HUES48 (cell line): ENCODE data around the gene PDE11A.

Source experiments
- H3K27ac ChIP-seq: one replicate; pipeline ENCODE4 v1.7.0; 2013; ENCODE audit warnings: low read depth, low read length, inconsistent platforms
- H3K27me3 ChIP-seq: 2 replicates; pipeline ENCODE4 v1.6.1; 2013; ENCODE audit warnings: mild to moderate bottlenecking, low read length; ENCODE audit not compliant: control insufficient read depth, insufficient read depth
- H3K36me3 ChIP-seq: 2 replicates; pipeline ENCODE4 v1.6.1; 2013; ENCODE audit warnings: low read length; ENCODE audit not compliant: control insufficient read depth, insufficient read depth
- H3K4me1 ChIP-seq: 2 replicates; pipeline ENCODE4 v1.6.1; 2013; ENCODE audit warnings: mild to moderate bottlenecking, low read length; ENCODE audit not compliant: control insufficient read depth, insufficient read depth
- H3K4me3 ChIP-seq: 2 replicates; pipeline ENCODE4 v1.5.1; 2013; ENCODE audit warnings: mild to moderate bottlenecking, low read depth, low read length
- H3K9ac ChIP-seq: 2 replicates; pipeline ENCODE4 v1.6.1; 2013; ENCODE audit warnings: mild to moderate bottlenecking, low read depth, low read length, moderate library complexity
- H3K9me3 ChIP-seq: 2 replicates; pipeline ENCODE4 v1.6.1; 2013; ENCODE audit warnings: low read length; ENCODE audit not compliant: control insufficient read depth, insufficient read depth

PDE11A gene

GRCh38 chr2:177738461-177739235 is 333.9 kb downstream of the PDE11A start:
- H3K27me3 ChIP-seq, result peaks cover 68% of the 10 kb centered on the region
- no peak overlapping the region for H3K27ac ChIP-seq
- no peak overlapping the region for H3K4me3 ChIP-seq

DNA sequence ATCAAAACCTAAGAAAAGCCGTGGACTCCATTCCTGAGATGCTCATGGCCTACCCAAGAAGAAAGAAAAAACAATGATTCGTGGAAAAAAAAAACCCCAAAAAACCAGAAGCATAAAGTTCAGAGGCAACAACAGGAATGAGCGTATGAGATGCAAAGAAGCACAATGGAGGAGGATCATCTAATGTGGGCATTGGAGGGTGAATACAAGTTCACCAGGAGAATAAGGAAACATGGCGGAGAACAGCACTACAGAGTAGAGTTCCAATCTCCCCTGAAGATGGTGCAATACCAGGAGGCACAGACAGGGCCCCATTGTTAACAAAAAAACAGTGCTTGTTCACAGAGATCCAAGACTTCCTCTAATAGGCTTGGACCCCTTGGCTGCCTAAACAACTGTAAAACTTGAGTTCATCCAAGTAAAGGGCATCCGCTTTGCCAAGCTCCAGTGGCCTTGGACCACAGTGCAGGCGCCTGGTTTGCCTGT is 337.2 kb downstream of the PDE11A start:
- Histone ChIP-seq H3K4me3 (no peak overlapping the region), H3K36me3 (no peaks in the 10 kb centered on the region), H3K9ac (no peak overlapping the region), H3K27me3 (peaks cover 81% of the 10 kb centered on the region), H3K4me1 (peaks cover 15% of the 10 kb centered on the region), H3K27ac (no peak overlapping the region), H3K9me3 (no peaks in the 10 kb centered on the region)

More at GRCh38 chr2:177738461-177739235, 333.9 kb downstream of the PDE11A start:
- H3K4me1 ChIP-seq, result no peaks in the 10 kb centered on the region
- no peak overlapping the region for H3K9ac ChIP-seq
- H3K9me3 ChIP-seq, result no peaks in the 10 kb centered on the region
- H3K36me3 ChIP-seq, result no peaks in the 10 kb centered on the region

DNA sequence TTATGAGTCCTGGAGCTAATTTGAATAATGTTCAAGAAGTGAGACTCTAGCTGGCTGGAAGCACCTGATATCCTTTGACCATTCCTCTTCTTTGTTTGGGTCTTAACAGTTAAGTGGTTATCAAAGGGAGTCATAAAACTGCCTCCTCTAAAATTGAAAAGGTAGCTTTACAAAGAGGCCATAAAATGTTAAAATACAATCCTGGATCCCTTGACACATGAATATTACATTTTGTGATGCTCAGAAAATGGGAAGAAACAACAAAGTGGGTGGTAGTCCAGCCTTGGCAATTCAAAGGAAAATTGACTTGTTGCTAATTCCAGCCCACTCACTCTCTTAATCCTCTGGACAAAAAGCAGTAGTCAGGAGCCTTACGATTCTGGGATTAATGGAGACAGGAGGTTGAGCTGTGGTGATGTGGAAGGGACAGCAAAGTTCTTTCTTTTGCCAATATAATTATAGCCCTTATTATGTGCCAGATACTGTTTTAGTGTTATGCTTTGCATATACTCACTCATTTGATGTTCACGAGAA is 339.2 kb downstream of the PDE11A start:
- Histone ChIP-seq H3K36me3 (no peaks in the 10 kb centered on the region), H3K27me3 (peaks cover 84% of the 10 kb centered on the region), H3K4me3 (no peak overlapping the region), H3K4me1 (peaks cover 15% of the 10 kb centered on the region), H3K9ac (no peak overlapping the region), H3K9me3 (no peaks in the 10 kb centered on the region), H3K27ac (no peak overlapping the region)

- H3K9ac ChIP-seq, result no peak overlapping the region
- H3K4me1 ChIP-seq, result peaks cover 15% of the 10 kb centered on the region
- no peak overlapping the region for H3K4me3 ChIP-seq
- H3K27ac ChIP-seq, result no peak overlapping the region
- peaks cover 95% of the 10 kb centered on the region for H3K27me3 ChIP-seq
- H3K9me3 ChIP-seq, result no peaks in the 10 kb centered on the region
- no peaks in the 10 kb centered on the region for H3K36me3 ChIP-seq
These were observed 341.2 kb downstream of the PDE11A start for GRCh38 chr2:177731384-177731783.

GRCh38 chr2:177730792-177731191 is 341.8 kb downstream of the PDE11A start:
- Histone ChIP-seq H3K9ac (no peak overlapping the region), H3K4me3 (no peak overlapping the region), H3K4me1 (peaks cover 15% of the 10 kb centered on the region), H3K27ac (no peak overlapping the region), H3K9me3 (no peaks in the 10 kb centered on the region), H3K36me3 (no peaks in the 10 kb centered on the region), H3K27me3 (peaks cover 100% of the 10 kb centered on the region)

GRCh38 chr2:177730363-177730762 is 342.2 kb downstream of the PDE11A start:
- no peaks in the 10 kb centered on the region for H3K36me3 ChIP-seq

GRCh38 chr2:177728920-177729319 is 343.7 kb downstream of the PDE11A start:
- peaks cover 88% of the 10 kb centered on the region for H3K27me3 ChIP-seq
- H3K27ac ChIP-seq, result no peak overlapping the region
- H3K9me3 ChIP-seq, result no peaks in the 10 kb centered on the region
- no peak overlapping the region for H3K9ac ChIP-seq
- no peaks in the 10 kb centered on the region for H3K36me3 ChIP-seq
- H3K4me3 ChIP-seq, result no peak overlapping the region
- peaks cover 19% of the 10 kb centered on the region for H3K4me1 ChIP-seq

More at GRCh38 chr2:177730363-177730762, 342.2 kb downstream of the PDE11A start:
- Histone ChIP-seq H3K4me1 (peaks cover 15% of the 10 kb centered on the region), H3K9ac (no peak overlapping the region), H3K27me3 (peaks cover 100% of the 10 kb centered on the region), H3K27ac (no peak overlapping the region), H3K9me3 (no peaks in the 10 kb centered on the region), H3K4me3 (no peak overlapping the region)

DNA sequence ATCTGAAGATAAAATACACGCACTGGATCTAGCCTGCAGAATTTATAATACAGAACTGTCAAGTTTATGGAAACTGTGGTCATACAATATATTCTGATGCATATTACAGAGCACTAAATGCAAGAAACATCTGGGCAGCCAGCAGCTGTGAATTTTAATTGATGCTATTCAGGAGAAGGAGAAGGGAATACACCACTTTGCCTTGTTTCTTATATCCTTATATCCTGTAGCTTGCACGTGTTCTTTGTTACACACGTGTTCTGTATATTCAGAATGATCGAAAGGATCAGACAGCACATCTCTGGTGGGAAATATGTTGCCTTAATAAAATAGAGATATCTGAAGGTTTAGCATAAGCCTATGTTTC is 344.2 kb downstream of the PDE11A start:
- Histone ChIP-seq H3K4me3 (no peak overlapping the region), H3K27me3 (peaks cover 83% of the 10 kb centered on the region)

DNA sequence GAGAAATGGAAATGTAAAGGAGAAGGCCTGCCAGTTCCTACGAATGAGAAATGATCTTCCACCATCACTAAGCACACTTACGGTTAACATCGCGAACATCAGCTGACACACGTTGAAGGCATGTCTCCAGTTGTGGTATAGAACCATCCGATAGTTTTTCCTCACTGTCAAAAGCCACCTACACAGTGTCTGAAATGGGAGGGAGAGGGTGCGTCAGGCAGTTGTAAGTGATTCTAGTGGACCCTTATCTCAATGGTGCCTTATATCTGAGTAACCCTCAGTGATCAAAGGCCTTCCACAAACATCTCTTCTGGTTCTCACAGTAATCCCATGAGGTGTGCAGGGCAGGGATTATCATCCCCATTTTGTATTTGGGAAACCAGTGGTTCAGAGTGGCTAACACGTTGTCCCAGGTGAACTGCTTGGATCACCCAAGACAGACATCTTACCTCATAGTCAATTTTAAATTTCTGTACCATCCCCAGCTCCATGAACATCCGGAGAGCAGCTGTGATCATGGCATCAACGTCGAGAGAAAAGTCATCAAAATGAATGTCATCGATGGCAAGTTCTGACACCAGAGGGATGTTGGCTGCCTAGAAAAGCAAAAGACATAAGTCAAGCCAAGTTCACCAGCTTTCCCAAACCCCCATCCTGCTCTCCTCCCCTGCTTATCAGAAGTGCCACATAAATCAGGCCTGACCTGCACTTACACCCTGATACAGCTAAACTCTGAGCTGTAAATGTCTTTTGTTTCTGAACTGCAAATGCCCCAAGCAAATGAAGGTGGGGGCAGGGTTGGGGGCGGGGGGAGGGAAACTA is 344.8 kb downstream of the PDE11A start:
- H3K4me1 ChIP-seq, result peaks cover 19% of the 10 kb centered on the region
- H3K9me3 ChIP-seq, result no peaks in the 10 kb centered on the region
- H3K27ac ChIP-seq, result no peak overlapping the region
- no peak overlapping the region for H3K4me3 ChIP-seq
- H3K36me3 ChIP-seq, result no peaks in the 10 kb centered on the region
- H3K27me3 ChIP-seq, result peaks cover 77% of the 10 kb centered on the region
- H3K9ac ChIP-seq, result no peak overlapping the region

More for the DNA sequence above, 344.2 kb downstream of the PDE11A start:
- H3K9ac ChIP-seq, result no peak overlapping the region
- H3K4me1 ChIP-seq, result peaks cover 19% of the 10 kb centered on the region
- H3K36me3 ChIP-seq, result no peaks in the 10 kb centered on the region
- no peaks in the 10 kb centered on the region for H3K9me3 ChIP-seq
- no peak overlapping the region for H3K27ac ChIP-seq

DNA sequence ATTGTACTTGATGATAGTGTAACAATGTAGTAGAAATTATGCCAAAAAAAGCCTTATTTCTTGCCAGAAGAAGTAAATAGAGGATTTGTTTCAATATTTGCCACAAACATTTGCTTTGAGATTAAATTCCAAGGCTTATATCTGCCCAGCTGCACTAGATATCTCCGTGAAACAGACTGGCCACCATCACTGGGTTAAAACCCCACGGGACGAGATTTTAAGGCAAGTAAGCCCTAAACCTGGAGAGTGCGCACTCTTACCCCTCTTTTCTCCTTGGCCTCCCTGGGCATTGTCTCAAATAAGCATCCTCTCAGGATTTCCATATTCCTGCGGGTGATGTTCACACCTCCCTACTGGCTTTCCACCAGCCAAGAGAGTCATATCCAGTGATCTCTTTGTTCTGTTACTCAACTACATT is 345.6 kb downstream of the PDE11A start:
- H3K9ac ChIP-seq, result no peak overlapping the region
- no peaks in the 10 kb centered on the region for H3K36me3 ChIP-seq
- H3K27ac ChIP-seq, result no peak overlapping the region
- peaks cover 68% of the 10 kb centered on the region for H3K27me3 ChIP-seq
- no peaks in the 10 kb centered on the region for H3K9me3 ChIP-seq
- peaks cover 16% of the 10 kb centered on the region for H3K4me1 ChIP-seq
- H3K4me3 ChIP-seq, result no peak overlapping the region
